GM21360 (cell line): ENCODE data around the gene ACCS.

ENCODE experiments used
- ATAC-seq: cut with Tn5 transposase; IDR thresholded peaks from one replicate; pipeline ENCODE4 v1.9.1; 2021; ENCODE audit warnings: mild to moderate bottlenecking, moderate library complexity; ENCODE audit not compliant: unreplicated experiment

Gene ACCS

DNA sequence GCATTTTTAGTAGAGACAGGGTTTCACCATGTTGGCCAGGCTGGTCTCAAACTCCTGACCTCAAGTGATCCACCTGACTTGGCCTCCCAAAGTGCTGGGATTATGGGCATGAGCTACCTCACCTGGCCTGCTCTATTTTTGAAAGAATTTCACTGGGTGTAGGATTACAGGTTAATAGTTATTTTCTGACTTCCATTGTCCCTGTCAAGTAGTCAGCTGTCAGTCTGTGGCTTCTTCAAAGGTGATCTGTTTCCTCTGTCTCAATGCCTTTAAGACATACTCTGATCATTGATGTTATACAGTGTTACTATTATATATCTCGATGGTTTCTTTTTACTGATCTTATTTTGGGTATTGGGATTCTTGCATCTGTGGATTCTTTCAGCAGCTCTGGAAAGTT lies 19.3 kb downstream of the ACCS start:
- no peak for ATAC-seq

DNA sequence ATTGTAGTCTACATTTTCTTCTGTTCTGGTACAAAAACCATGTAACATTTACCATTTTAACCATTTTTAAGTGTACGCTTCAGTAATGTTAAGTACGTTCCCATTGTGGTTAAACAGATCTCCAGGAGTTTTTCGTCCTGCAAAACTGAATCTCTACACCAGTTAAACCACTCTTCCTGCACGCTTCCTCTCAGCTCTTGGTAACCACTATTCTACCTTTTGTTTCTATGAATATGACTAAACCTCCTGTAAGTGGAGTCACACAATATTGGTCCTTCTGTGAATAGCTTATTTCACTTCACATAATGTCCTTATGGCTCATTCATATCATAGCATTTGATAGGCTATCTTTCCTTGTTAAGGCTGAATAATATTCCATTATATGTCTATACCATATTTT lies 22.3 kb downstream of the ACCS start:
- no peak for ATAC-seq

DNA sequence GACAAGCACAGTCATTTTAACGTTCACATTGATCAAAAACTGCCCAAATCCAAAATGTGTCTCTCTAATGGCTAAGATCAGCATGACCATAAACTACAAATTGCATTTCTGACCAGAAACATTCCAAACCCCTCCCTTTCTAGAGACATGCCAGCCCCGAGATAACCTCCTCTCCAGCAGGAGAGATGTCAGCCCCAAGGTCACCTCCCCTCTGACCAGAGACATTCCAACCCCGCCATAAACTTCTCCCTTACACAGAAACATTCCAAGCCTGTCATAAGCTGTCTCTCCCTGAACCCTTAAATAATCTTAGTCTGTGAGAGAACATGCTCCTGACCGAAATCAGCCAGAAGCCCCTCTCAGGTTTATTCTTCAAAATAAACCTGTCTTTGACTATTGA lies 22.8 kb downstream of the ACCS start:
- ATAC-seq, result no peak

DNA sequence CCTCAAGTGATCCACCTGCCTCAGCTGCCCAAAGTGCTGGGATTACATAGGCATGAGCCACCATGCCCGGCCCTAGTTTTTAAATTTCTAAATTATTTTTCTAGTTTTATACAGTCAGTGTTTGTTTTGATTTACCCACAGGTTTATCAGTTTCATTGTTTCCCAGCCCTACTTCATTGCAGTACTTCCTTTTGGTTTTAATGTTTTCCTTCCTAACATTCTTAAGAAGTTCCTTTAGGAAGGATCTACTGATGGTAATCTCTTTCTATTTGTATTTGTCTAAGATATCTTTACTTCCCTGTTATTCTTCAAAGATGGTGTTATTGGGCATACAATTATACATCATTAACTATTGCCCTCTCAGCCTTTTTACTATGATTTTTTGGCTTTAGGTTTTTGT lies 24.5 kb downstream of the ACCS start:
- no peak for ATAC-seq

DNA sequence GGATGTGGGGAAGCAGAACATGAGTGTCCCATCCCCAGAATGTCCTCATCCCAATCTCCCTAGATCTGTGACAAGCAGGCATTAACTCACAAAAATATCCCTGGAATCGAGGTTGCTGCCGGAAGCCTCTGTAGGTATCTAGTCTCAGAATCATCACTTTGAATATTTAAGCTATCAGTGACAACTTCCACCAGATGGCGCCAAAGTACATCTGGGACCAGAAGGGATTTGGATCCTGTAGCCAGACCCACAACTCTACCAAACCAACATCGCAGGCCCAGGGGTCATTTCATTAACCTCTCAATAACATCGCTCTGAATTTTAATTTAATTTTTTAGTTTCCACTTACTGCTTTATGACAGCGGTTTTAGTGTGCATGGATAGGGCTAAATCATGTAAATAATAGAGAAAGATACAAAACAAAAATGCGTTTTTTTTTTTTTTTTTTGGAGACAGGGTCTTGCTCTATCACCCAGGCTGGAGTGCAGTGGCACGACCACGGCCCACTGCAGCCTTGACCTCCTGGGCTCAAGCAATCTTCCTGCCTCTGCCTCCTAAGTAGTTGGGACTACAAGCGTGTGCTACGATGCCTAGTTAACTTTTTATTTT lies 28.3 kb downstream of the ACCS start:
- ATAC-seq, result no peak

DNA sequence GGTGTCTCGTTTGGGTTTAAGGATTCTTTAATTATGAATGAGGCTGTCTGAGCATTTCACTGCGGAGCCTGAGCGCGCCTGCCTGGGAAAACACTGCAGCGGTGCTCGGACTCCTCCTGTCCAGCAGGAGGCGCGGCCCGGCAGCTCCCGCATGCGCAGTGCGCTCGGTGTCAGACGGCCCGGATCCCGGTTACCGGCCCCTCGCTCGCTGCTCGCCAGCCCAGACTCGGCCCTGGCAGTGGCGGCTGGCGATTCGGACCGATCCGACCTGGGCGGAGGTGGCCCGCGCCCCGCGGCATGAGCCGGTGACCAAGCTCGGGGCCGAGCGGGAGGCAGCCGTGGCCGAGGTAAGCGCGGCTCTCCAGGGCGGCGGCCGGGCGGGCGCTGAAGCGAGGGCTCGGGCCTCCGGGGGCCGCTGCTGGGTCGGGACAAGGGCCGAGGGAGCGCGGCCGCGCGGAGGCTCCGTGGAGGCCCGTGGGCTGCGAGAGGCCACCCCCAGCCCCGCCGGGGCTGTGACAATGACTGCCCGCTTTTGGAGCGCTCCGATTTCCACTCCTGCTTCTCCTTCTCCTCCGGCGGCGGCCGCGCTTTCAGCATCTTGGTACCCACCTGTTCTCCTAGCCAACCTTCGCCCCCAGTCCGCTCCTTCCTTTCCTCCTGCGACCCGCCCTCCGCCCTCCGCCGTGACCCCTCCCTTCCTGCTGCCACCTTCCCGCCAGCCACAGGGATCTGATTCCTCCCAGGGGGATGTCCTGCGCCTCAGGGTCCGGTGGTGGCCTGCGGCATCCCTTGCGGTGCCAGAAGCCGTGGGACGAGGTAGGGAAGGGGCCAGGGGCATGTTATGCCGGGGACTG lies 29.7 kb downstream of the ACCS start, which contains the start of gene EXT2:
TSS of gene EXT2 (plus strand) at position 173 of the 854 bp plus-strand sequence. CDS start 12,035 bp downstream, outside the sequence.
- ATAC-seq, result peak; percentile 91

DNA sequence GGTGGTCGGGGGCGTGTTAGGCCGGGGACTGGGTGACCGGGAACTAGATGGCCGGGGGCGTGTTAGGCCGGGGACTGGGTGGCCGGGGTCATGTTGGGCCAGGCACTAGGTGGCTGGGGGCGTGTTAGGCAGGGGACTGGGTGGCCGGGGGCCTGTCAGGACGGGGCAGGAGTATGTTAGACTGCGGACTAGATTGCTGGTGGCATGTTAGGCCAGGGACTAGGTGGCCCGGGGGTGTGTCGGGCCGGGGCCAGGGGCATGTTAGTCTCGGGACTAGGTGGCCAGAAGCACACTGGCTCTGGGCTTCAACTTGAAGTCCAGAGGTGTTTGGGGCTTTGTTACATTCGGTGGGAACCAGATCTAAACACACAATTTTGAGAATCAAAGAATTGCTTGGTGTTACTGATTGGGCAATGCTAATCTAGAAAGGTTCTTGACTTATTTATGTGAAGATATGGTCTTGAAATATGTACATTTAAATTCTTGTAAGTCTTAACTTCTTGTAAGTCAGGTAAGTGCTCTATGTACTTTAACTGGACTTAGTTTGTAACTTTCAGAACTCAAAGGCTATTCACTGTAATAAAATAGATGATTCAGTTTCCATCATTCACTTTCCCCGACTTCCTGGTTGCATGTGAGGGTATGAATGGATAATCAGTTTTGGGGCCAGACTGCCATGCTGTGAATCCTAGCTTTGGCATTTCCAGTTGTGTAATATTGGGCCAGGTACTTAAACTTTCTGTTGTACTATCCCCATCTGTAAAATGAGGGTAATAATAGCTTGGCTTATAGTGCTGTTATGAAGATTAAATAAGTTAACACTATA lies 30.5 kb downstream of the ACCS start:
- no peak for ATAC-seq

DNA sequence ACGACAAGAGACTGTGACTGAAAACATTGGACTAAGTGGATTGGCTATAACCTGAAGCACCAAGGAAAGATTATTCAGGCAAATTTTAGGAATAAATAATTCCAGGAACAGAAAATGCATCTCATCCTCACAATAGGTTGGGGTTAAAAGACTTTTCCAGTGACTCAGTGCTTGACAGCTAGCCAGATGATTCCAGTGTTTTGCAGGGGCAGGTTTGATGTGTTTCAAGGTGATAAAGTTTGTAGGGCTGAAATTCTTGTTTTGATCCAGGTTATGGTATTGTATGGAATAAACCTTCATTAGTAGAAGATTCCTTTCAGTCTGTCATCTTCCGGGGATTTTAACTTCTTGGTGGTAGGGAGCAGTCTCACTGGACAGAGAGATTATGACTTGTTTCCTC lies 31.8 kb downstream of the ACCS start:
- ATAC-seq, result no peak

DNA sequence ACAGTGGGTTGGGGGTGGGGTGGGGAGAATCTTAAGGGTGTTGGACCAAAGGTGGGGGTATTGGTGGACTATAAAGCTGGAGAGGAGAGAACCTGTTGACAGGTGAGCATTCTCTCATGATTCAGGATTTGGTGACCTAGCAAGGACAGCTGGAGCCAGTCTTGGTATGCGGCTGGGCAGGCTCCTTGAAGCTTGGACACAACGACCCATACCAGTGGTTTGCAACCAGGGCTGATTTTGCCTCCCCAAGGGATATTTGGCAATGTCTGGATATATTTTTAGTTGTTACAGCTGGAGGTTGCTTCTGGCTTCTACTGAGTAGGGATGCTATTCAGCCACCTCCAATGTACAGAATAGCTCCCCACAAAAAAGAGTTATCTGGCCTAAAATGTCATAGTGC lies 35.0 kb downstream of the ACCS start:
- ATAC-seq, result no peak

DNA sequence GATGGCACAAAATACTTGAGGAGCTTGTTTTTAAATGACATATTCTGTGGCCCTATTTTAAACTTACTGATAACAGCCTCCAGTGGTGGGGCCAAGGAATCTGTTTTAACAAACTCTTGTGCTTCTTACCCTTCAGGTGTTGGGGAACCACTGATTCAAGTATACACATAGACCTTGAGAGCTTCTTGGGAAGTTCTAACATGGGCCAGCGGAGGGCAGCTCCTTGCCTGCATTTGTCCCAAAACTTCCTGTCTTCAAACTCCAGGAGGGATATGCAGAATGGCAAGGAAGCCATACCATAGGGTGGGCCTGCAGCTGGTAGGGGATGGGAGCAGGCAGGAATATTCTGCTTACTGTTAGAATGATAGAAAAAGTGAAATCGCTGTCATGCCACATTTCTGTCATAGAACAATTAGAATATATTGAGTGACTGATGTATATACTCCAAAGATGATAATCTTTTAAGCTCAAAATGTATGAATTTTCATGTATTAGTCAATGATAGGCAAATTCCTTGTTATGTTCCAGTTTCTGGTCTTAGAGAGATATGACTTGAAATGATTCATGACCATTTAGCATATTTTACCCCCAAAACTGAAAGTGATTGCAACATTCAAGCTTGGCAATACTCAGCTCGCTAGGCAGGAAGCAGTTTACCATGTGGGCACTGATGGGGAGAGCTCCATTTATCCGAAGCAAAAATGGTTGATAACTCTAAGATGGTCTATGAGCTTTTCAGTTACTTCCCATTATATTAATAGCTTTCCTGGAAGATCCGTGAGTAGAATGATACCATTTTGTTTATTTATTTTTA lies 38.6 kb downstream of the ACCS start:
- no peak for ATAC-seq

DNA sequence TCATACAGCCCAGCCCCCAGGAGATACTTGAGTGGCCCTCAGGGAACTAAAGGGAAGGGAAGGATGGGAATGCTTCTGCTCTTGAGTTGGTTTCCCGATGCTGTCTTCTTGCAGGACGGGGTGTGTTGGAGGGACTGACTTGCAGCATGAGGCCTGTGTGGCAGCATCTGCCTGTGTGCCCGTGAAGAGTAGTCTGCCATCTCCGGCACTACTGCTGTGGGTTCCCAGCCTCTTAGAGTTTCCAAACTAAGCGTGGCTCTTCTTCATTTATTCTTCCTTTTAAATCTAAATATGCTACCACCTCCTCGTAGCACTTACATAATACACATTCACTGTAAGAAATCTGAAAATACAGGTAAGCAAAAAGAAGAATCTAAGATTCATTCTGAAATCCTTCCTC lies 42.2 kb downstream of the ACCS start:
- ATAC-seq, result no peak

DNA sequence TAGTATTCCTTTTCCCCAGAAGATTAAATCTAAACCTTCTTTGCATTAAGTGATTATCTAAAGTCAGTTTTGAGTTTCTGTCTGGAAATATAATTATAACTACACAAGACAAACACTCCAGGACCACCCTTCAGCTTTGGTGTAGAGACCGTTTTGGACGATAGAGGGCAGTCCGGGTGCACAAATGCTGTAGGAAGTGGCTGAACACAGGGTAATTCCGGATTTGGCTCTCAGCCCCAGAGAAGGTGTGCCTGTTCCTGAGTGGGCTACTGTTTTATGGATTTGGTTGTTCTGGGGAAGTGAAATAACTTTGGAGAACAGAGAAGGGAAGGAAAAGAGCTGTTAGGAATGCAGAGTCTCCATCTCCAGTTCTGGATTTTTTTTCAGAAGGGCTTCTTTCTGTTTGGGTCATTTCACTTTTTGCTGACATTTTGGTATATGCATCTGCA lies 44.2 kb downstream of the ACCS start:
- ATAC-seq, result peak; percentile 90

DNA sequence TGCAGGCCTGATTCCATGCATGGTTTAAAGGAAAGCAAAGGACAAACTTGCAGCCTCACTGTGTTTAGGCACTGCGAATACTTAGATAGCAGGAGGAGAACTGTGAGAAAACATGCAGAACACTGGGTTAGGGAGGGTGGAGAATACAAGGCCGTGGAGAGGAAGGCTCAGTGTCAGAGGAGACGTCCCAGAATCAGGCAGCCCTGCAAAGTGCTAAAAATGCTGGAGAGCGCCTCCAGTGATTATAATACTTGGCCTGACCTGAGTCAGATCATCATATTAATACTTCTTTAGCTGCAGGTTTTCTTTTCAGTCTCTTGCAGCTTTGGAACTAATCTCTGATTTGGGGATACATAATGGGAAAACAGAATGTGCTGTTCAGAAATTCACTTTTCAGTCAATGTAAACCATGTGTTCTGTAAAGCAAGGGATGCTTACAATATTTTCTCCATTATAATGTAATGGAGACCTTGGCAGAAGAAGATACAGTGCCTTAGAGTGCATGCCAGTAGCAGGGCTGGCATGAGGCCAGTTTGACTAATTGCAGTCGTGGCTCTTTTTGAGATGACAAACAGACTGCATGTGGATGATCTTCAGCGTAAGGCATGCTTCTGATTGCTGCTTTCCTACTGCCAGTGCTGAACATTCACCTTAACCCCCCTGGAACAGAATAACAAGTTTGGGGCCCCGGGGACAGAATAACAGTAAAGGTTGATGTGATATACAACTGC lies 46.2 kb downstream of the ACCS start:
- no peak for ATAC-seq

DNA sequence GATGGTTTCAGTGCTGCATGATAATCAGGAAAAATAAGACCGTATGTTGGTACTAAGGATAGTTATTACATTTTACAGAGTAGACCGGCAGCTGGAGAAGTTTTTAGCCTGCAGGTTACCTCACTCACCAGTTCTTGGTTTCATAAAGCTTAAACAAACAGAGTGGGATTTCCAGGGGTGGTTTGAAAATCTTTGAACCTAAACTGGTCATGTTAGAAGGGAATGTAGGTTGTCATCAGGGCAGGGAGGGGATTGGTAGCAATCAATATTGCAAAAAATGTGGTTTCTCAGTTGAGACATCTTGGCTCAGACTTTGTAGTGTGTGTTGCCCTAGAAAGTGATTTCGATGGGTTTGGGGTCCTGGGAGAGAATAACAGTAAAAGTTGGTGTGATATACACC lies 46.9 kb downstream of the ACCS start:
- no peak for ATAC-seq

DNA sequence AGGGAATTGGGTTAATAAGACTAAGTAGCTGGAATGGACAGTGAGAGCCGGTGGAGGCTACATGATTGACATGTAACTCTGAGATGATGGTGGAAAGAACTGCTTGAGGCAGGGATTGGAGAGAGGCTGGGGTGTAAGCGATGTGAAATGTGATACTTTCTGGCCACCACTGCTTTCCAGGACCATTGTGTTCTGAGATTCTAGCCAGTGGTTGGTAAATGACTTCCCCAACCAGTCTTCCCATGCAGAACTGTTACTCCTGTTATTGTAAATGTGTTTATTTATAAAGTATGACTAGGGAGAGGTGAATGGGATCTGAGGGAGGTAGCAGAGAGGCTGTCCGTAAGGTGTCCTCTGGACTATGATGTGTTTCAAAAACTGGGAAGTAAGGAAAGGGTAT lies 47.5 kb downstream of the ACCS start:
- no peak for ATAC-seq

DNA sequence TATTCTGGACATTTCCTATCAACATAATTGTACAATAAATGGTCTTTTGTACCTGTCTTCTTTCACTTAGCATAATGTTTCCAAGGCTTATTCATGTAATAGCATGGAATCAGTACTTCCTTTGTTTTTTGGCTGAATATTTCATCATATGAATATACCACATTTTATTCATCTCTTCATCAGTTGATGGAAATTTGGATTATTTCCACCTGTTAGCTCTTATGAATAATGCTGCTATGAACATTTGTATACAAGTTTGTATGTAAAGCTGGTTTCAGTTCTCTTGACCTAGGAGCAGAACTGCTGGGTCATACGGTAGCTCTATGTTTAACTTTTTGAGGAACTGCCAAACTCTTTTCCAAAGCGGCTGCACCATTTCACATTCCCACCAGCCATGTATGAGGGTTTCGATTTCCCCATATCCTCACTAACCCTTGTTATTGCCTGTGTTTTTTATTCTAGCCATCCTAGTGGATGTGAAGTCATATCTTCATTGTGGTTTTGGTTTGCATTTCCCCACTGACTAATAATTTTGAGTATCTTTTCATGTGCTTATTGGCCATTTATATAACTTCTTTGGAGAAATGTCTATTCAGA lies 50.3 kb downstream of the ACCS start:
- ATAC-seq, result no peak

DNA sequence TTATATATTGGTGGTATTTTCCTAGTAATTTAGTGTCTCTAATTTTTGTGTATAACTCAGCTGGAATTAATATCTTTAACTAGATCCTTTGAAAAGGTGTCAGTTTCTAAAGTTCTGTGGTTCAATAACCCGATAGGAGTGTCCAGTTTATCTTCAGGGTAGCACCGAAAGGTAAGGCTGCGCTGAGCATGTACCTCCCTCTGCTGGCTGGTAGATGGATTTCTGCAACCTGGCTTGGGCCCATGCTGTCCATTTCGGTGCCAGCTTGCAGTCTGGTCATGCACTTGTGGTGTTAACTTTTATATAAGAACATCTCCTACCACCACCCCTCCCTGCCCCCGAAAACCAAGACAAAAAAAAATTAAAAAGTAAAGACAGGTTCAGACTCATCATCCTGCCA lies 54.1 kb downstream of the ACCS start:
- no peak for ATAC-seq

DNA sequence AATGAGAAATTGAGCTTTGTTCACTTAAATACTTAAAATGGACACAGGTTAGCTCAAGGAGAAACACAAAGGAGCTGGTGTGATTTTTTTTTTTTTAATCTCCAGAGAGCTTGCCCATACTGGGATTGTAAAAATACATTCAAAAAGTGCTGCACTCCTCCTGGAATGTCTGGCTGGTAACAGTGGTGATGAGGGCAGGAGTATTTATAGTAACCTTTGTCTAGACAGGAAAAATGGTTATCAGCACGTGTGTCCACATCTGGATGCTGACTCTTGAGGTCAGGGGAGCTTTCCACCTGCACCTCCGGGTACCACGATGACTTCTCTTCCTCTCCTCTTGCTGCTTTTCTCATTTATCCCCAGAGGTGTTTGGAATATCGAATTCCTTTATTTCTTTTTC lies 59.5 kb downstream of the ACCS start:
- ATAC-seq, result no peak

DNA sequence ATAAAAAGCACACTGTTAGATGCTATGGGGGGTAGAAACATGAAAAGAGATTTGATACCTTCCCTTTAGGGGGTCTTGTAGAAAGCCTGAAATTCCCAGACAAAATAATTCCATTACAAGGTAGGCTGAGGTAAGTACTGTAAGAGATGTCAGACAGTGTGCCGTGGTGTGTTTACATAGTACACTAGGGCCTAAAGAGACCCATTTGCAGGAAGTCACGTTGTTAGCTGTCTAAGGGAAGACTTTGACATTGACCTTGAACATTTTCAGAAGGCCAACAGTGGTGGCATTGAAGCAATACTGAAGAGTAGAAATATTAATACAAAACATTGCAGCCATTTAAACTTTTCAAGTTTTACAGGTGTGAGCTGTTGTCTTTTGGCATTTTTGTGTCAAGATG lies 60.2 kb downstream of the ACCS start:
- no peak for ATAC-seq

DNA sequence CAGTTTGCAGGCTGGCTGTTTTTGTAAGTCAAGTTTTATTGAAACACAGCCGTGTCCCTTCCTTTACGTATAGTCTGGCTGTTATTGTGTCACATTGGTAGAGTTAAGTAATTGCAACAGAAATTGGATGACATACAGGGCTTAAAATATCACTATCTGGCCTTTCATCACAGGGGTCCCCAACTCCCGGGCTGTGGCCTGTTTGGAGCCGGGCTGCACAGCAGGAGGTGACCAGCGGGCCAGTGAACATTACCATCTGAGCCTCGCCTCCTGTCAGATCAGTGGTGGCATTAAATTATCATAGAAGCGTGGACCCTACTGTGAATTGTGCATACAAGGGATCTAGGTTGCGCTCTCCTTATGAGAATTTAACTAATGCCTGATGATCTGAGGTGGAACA lies 61.1 kb downstream of the ACCS start:
- no peak for ATAC-seq
